COR-L47 (cell line): ENCODE data around the gene C19orf33.

Source experiments
- DNase-seq: peaks from one replicate; lab custom pipeline; 2025; lab: John Stamatoyannopoulos, UW

The C19orf33 gene

DNA sequence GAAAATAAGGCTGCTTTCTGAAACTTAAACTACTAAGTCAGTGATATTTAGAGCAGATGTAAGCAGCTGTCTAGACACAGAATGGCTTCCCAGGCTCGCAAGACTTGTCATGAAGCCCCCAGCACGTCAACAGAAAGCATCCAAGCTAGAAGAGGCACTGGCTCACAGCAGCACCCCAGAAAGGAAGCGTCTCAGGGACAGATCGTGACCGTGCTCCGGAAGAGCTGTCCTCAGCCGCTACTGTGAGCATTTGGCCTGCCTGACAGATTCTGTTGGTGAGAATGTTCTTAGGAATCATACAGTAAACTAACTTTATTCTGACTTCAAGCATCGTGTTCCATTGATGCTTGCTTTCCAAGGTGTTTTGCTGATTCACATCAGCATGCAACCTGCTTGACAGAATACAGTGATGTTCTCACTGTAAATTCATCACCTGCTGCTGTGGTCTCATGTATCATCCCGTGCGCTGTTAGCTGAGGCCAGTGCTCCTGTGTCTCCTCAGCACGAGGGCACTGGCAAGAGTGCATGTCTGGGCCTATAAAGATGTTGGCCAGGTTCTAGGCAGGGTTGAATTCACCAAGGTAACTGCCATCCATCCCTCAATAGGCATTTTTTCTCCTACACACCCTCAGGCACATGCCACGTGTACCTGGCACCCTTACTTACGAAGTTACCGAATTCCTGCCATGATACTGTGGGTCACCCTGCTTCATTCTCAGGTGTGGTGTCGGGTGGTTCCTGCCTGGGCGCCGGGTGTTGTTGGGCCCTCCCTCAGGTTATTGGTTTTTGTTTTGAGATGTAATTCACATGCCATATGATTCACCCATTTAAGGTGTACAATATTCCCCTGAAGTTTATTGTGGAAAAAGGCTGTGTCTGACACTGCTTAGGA is 23.8 kb upstream of the C19orf33 start:
- no peak for DNase-seq

DNA sequence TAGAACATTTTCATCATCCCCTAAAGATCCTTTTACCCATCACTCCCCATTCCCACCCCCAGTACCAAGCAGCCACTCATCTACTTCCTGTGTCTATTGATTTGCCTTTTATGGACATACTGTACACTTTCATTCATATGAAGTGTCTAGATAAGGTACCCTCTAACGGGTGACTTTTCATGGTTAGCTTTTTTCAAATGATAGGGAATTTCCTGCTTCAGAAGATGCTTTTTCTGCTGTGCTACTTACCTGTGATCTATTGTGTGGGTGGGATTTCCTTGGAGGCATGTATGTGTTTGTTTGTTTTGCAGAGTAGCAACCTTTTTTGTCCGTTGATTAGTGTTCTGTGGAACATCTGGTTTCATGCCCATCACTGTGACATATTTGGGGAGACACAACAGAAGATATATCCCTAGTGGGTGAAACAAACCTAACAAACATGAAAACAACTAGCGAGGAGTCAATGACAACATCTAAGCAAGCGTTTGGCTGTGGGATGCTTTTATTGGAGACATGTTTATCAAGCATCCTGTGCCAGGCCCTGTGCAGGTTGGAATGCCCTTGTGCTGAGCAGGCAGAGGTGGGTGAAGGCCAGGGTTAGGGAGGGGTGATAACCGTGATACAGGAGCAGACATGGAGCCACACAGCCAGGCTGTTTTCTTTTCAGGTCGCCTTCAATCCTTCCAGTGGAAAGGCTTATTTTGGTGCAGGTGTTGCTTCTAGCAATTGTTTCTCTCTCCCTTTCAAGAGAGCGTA is 22.1 kb upstream of the C19orf33 start:
- no peak for DNase-seq

DNA sequence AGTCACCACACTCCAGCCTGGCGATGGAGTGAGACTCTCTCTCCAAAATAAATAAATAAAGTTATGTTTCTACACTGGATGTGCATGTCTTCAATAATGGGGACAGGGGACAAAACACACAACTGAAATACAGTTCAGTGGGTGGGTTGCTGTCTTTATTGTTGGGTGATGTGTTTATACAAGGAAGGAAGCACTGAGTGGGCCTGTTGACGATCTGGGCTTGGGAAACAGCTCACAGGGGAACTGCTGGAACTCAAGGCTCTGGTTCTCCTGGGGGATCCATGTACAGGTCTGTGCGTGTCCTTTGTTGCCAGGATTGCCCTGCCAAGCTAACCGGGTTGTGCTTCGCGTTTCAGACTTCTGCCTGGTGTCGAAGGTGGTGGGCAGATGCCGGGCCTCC is 20.8 kb upstream of the C19orf33 start:
- DNase-seq = no peak

DNA sequence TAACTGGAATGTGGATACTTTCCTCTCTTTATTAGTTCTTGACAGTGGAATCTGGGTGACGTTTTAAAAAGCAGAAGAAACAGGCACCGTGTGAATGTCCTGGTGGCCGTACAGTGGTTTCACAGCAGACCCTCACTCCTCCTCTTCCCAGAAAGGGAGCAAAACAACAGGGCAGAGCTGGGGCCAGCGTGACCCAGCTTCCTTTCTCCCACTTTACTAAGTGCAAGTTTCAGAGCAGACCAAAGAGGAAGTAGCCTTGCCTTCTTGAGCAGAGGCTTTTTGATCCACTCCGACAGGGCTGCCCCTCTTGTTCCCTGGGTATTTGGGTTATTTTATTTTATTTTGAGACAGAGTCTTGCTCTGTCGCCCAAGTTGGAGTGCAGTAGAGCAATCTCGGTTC is 19.6 kb upstream of the C19orf33 start:
- DNase-seq = no peak

DNA sequence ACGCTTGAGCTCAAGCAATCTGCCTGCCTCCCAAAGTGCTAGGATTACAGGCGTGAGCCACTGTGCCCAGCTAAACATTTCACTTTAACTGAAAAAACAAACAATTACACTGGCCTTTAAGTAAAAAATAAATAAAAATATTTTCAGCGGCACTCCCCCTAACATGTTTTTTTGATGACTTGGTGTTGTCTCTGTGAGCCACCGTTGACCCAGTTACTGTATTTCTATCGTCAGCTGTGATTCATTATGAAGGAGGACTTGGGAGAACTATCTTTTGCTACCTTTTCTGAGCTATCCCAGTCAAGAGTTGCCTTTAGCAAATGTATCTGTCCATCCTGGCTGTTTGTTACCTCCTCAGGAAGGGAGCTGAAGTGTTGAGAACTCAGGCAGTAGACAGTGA is 18.5 kb upstream of the C19orf33 start:
- DNase-seq = no peak

DNA sequence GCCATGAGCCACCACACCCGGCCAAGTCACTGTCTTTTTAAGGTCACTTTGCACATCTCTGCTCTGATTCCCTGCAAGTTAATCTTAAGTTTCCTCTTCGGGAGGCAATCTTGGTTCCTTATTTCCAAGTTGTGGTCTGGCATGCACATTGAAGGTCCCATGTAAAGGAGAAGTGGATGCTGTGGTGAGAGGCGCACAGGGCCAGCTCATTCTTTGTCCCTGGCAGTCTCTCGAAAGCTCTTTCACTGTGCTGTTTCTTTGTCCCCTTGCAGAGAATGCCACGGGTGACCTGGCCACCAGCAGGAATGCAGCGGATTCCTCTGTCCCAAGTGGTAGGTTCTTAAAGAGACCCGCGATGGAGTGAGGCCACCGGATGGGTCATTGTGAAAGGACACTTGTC is 16.4 kb upstream of the C19orf33 start:
- DNase-seq = no peak

DNA sequence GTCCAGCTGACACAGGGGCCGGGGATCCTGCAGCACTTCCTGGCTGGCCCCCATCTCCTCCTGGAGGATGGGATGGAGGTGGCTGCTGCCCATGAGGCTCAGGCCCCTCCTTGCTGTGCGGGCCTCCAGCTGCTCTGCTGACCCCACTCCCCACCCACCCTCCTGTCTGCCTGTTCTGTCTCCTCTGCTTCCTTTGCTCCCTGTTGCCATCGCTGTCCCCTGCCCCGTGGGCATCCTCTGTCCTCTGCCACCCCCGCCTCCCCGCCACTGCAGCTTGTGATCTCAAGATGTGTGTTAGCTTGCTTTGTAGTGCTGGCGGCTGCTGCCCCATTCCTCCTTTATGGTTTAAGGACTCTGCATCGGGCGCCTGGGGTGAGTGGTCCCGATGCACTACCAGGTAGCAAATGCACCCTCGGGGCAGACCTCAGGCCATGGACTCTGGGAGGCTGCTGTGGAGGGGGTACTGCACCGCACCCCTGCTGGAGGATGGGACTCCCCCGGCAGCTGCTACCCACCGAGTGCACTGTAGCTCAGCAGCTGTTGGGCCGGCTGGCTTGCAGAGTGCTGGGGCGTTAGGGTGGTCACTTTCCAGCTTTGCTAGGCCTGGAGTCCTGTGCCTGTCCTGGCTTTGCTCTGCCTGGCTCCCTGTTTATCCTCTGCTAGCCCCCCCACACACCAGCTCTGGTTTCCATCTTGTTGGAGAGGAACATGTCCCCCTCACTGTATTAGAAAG is 15.8 kb upstream of the C19orf33 start:
- DNase-seq = no peak

DNA sequence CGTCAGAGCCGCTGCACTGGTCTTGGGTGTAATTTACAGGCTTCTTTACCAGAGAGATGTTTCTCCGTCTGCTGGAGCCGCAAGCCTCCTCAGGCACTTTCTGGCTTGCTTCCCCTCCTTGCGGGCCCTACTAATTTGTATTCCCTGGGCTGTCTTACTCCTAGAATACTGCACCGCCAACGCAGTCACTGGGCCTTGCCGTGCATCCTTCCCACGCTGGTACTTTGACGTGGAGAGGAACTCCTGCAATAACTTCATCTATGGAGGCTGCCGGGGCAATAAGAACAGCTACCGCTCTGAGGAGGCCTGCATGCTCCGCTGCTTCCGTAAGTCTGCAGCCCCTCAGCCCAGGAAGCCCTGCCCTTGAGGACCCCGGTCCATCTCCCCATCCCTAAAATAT is 14.1 kb upstream of the C19orf33 start:
- no peak for DNase-seq

DNA sequence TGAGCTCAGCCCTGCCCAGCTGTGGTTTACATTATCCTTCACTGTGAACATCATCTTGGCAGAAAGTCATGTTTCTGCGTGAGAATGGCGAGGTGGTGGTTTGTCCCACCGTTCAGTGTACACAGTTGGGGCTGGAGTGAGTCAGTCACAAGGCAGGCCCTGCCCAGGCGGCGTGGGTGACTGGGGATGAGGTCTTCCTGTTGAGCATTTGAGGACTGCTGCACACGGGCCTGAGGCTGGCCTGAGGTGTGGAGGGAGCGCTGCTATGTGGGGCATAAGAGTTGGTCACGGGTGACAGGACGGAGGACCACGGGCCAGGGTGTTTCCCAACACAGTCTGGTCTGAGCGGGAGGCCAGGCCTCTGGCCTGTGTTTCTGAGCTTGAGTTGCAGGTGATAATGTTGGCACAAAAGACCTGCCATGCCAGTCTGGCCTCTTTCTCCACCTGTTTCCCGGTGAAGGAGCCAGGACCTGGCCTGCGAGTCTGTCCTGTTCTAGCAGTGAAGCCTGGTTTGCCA is 13.4 kb upstream of the C19orf33 start:
- DNase-seq = no peak

DNA sequence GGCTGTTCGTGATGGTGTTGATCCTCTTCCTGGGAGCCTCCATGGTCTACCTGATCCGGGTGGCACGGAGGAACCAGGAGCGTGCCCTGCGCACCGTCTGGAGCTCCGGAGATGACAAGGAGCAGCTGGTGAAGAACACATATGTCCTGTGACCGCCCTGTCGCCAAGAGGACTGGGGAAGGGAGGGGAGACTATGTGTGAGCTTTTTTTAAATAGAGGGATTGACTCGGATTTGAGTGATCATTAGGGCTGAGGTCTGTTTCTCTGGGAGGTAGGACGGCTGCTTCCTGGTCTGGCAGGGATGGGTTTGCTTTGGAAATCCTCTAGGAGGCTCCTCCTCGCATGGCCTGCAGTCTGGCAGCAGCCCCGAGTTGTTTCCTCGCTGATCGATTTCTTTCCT is 12.2 kb upstream of the C19orf33 start:
- no peak for DNase-seq

DNA sequence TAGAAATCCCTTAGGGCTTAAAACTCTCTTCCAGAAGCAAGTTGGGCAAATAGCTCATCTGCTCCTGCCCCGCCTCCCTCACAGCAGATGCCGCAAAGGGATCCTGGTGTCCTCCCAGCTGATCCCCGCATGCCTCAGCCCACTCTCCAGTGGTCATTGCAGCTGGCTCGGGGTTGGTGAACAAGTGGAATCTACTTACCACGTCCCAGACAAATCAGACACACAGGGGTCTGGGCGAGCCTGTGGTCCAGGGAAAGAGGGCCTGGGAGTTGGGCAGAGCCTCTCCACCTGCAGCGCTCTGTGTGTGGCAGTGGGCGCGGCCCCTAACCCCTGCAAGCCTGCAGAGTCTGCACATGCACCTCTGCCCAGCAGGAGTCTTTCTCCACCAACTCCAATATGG is 10.8 kb upstream of the C19orf33 start:
- no peak for DNase-seq

DNA sequence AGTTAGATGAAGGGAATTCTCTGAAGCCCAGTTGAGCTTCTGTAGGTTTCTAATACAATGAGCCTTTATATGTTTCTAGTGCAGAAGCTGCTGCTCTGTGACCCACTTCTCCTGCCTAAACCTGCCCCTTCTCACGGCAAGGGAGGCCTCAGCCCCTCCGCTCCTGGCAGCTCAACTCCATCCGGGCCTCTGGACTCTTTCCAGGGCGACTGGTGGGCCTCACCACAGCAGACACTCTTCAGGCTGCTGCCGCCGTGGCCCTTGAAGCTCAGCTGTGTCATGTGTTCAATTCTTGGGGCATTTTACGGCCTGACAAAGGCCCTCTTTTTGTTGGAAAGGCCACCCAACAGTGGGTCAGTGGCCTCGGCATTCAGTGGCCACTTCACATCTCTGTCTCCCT is 10.0 kb upstream of the C19orf33 start:
- no peak for DNase-seq

DNA sequence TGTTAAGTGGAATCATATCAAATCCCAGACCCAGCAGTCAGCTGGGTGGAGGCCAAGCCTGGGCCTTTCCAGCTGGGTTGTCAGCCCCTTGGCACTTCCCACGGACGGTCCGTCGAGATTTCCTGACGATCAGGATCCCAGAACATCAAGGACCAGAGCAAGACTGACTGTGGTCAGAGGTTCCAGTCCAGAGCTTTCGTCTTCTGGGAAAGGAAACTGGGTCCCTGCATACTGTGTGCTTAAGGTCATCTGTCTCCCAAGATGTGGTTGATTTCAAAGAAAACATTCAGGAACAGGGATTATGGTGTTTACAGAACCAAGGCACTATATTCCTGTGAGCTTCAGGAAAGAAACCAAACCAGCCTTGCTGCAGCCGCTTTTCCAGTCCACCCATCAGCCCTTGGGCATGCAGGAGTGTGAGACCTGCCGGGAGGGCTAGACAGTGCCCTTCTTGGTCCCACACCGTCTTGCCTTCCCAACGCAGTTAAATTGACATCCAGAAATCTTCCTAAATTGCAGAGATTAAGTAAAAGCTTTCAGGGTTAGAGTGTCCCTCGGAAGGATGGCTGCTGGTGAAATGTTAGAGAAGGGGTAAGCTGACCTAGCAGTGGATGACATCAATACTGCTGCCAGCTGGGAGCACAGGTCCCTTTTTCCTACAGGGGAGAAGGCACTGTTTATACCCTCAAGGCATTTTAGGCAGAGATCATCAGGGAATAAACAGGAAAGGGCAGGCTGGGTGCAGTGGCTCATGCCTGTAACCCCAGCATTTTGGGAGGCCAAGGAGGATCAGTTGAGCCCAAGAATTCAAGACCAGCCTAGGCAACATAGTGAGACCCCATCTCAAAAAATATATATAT is 5.0 kb upstream of the C19orf33 start:
- no peak for DNase-seq

DNA sequence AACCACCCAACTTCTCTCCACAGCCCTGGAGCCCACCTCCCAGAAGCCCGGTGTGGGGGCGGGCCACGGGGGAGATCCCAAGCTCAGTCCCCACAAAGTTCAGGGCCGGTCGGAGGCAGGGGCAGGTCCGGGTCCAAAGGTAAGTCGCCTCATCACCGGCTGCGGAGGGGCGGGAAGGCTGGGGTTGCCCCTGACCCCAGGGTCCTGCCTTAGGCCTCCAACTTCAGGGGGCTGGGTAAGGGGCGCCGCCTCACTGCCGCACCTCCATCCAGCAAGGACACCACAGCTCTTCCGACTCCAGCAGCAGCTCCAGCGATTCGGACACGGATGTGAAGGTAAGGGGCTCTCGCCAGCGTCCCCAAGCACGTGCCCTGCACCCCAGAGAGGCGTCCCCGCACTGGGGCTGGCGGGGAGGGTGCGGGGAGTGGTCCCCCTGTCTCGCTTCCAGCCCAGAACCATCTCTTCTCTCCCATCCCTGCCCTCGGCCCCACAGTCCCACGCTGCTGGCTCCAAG is 358 bp downstream of the C19orf33 start:
- no peak for DNase-seq

DNA sequence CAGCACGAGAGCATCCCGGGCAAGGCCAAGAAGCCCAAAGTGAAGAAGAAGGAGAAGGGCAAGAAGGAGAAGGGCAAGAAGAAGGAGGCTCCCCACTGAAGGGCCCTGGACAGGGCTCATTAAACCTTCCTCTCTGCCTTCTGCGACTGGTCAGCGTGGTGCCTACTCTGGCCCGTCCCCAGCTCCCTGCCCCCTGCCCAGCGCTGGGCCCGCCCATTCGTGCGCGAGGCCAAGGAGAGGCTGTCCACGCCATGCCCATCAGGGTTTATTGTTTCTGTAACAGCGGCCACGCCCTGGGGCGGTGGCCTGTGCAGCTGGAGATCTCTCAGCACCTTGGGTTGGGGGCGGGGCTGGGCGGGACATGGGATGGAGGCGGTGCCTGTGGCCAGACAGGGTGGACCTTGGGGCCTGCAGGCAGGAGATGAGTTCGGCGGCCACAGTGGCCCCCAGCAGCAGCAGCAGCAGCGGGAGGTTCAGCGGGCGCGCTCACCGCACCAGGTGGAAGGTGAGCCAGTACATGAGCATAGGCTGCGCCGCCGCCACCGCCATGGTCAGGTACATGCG is 897 bp downstream of the C19orf33 start:
- peak; percentile 88 for DNase-seq

DNA sequence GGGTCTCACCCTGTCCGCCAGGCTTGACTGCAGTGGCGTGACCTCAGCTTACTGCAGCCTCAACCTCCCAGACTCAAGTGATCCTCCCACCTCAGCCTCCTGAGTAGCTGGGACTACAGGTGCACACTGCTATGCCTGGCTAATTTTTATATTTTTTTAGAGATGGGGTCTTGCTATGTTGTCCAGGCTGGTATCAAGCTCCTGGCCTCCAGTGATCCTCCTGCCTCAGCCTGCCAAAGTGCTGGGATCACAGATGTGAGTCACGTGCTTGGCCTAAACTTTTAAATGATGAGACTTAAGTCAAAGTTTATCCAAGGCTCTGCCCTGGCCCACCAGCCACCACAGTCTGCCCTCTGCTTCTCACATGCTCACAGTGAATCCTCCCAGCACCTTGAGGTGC is 2.2 kb downstream of the C19orf33 start:
- DNase-seq = no peak

DNA sequence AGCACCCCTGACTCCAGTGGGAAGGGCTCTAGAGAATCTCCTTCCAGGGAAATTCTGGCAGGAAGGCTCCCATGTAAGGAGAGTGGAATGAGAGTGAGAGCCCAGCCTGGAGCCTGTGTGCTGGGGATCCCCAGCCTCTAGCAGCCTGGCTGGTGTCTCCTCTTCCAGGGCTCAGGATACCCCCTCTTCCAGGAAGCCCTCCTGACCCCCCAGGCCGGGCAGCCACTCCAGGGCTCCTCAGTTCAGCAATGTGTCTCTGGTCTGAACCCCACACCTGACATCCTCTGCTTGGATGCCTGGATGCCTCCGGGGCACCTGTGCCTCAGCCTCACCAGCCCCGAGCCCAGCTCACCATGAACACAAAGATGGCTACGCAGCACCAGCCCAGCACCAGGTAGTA is 3.0 kb downstream of the C19orf33 start:
- no peak for DNase-seq

DNA sequence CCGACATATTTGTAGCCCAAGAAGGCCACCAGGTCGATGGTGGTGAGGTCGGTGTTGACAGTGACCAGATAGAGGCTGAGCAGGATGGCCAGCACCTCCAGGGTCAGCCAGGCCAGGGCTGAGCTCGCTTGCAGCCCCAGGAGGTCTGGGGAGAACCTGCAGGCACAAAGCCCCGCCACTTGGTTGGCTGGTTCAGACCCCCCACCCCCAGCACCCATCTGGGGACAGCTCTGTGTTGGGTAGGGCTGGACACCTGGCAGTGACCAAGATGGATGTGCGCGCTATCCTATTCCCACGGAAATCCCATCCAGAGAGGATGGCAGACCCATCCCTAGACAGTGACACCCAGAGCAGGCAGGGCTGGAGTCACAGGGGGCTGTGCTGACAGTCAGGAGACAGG is 3.5 kb downstream of the C19orf33 start:
- no peak for DNase-seq

DNA sequence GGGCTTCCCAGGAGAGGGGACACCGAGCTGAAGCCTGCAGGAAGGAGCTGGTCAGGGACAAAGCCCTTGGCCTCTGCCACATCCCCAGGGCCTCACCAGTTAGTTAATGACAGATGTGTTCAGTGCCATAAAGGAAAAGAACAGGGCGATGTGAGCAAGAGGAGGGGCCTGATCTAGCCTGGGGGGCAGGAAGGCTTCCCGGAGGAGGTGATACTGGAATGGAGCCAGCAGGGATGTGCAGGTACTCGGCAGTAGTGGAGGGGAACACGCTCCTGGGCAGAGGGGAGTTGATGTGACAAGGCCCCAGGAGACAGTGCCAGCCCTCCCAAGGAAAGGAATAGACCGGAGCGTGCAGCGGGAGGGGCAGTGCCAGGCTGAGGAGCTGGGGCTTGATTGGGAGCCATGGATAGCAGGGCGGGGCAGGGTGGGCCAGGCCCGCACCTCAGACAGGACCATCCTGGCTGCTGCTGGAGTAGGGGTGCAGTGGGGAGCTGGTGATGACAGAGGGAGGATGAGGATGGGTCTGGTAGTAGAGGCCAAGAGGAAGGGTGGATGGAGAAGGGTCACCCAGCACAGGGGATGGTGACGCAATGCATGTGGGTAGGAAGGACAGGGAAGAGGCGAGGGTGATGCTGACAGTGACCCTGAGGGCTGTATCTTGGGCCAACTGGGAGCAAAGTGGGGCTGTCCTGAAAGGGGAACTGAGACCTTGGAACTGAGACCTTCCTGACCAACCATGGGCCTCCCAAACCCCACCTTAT is 4.1 kb downstream of the C19orf33 start:
- no peak for DNase-seq

DNA sequence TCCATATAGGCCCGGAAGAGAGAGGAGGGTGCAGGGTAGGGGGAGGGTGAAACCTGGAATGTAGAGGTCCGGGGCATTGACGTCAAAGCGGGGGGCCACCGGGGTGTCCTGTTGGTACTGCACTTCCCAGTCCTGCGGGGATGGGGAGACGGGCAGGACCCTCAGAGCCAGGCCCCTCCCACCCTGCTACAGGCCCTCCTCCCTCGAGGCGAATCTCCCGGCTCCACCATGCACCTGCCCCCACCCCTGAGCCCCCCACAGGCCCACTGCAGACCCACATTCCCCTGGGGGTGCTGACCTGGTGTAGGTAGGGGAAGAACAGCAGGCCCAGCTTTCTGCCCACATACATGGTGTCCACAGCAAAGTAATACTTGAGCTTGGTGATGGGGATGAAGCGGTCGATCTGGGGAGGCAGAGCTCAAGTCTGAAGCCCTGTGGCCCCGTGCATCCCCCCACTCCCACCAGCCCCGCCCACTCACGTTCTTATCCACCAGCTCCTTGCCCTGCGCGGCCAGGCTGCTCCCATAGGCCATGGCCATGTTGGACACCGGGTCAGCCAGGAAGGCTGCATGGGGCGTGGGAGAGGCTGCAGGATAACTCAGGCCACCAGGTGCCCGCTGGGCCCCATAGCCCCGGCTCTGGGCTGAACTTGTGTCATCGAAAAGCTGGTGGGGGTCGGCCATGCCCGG is 5.0 kb downstream of the C19orf33 start:
- DNase-seq = no peak
